ENCODE results near the gene NMNAT3. TPM values are rescaled to one million over a fixed set of nuclear protein-coding genes. Genes with fewer than 3 reads are reported as not detected.

NMNAT3 gene
- total RNA-seq, 4 donors from 2014 or later: 3.5 to 9.5 (median 7.2) TPM

GRCh38 chr3:139689708-139690228 is 12.0 kb upstream of the NMNAT3 start:
- ATAC-seq (ENCODE audit: low FRiP score) (no peak), DNase-seq (ENCODE audit: low spot score) (no peak)
- no peak for TF ChIP-seq CTCF (IDR thresholded peaks at IDR 0.05)

GRCh38 chr3:139689122-139689521 is 11.3 kb upstream of the NMNAT3 start:
- no peak for ATAC-seq (ENCODE audit: low FRiP score)
- no peak for DNase-seq (ENCODE audit: low spot score)
- no peak for TF ChIP-seq CTCF (IDR thresholded peaks at IDR 0.05)

- ATAC-seq (ENCODE audit: low FRiP score): no peak
- no peak for DNase-seq (ENCODE audit: low spot score)
- TF ChIP-seq CTCF (IDR thresholded peaks at IDR 0.05): no peak
Observed at GRCh38 chr3:139687431-139687830, 9.7 kb upstream of the NMNAT3 start.

GRCh38 chr3:139686624-139687023 is 8.9 kb upstream of the NMNAT3 start:
- no peak for ATAC-seq (ENCODE audit: low FRiP score)
- no peak for DNase-seq (ENCODE audit: low spot score)

GRCh38 chr3:139686206-139686605 is 8.4 kb upstream of the NMNAT3 start:
- no peak for TF ChIP-seq CTCF (IDR thresholded peaks at IDR 0.05)
- ATAC-seq (ENCODE audit: low FRiP score): no peak
- DNase-seq (ENCODE audit: low spot score): no peak

More at GRCh38 chr3:139686624-139687023, 8.9 kb upstream of the NMNAT3 start:
- no peak for TF ChIP-seq CTCF (IDR thresholded peaks at IDR 0.05)

- DNase-seq (ENCODE audit: low spot score) (no peak), ATAC-seq (ENCODE audit: low FRiP score) (no peak)
- no peak for TF ChIP-seq CTCF (IDR thresholded peaks at IDR 0.05)
Observed at GRCh38 chr3:139679220-139679775, 1.5 kb upstream of the NMNAT3 start.

GRCh38 chr3:139676632-139677387 is 962 bp downstream of the NMNAT3 start:
- no peak for TF ChIP-seq CTCF (IDR thresholded peaks at IDR 0.05)
- ATAC-seq (ENCODE audit: low FRiP score) (no peak), DNase-seq (ENCODE audit: low spot score) (no peak)

All from omental fat pad (tissue), 4 donors.